Renal cortex interstitium (tissue), 11 donors: ENCODE data around the gene PRDM10. TPM values are rescaled to one million over a fixed set of nuclear protein-coding genes. Genes with fewer than 3 reads are reported as not detected.
"Not testable (repeated sequence)": the region's sequence is repeated elsewhere in the genome, so short reads cannot be mapped to it uniquely, and the experiment has no call there.

ENCODE experiments used
- DNase-seq, 11 donors: peaks; one replicate each; pipeline ENCODE4 v3.0.0-alpha.2; 2013; ENCODE audit warnings: low read depth in 9 of 11, low spot score in 4 of 11; ENCODE audit errors: extremely low read depth in 1 of 11
- polyA plus RNA-seq, 3 donors: library from polyadenylated mRNA; unstranded; fragments of 120-200 nt; gene quantifications; one replicate each; pipeline ENCODE4 v1.2.1, GENCODE V29; 2013; ENCODE audit not compliant: insufficient read length in 3 of 3

Gene PRDM10
- polyA plus RNA-seq, 3 donors = 9.1 to 10.0 (median 9.8) TPM

DNA sequence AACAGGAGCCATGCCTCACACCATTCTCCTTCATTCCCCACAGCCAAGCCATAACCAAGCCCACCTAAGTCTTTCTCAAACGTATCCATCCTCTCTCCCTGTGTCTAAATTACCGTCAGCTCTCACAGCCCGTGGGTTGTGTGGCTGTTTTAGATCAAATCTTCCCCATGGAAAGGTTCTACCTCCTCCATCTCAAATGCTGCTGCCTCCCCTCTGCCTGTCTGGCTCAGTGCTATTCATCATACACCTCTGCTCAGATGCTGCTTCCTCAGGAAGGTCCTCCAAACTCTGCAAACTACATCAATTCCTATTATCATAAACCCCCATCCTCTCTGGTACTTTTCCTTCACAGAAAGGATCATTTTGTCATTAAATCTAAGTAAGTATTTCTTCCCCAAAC lies 122.3 kb downstream of the PRDM10 start:
- no peak for DNase-seq

GRCh38 chr11:129871914-129872313 lies 130.7 kb downstream of the PRDM10 start:
- DNase-seq = no peak

- not testable (repeated sequence) for DNase-seq
These were observed 134.0 kb downstream of the PRDM10 start for GRCh38 chr11:129868626-129869025.

GRCh38 chr11:129866311-129866710 lies 136.3 kb downstream of the PRDM10 start:
- DNase-seq = no peak

DNA sequence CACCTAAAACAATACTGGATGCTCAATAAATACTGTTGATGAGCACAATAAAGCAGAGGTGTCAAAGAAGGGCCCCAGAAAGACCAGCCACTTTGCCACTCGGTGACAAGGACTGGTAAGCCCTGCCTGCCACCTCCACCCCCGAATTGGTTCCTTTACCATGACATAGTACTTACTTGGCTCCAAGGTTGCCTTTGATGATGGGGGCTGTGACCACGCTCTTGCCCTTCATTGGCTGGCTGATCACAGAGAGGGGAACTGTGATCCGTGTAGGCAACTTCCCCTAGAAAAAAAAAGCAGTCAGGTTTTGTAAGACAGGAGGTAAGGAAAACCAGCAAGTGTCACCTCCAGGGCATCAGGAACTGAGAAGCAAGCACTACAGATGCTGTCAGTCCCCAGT lies 136.9 kb downstream of the PRDM10 start:
- no peak for DNase-seq

- DNase-seq = no peak
These were observed 137.8 kb downstream of the PRDM10 start for GRCh38 chr11:129864811-129865210.

DNA sequence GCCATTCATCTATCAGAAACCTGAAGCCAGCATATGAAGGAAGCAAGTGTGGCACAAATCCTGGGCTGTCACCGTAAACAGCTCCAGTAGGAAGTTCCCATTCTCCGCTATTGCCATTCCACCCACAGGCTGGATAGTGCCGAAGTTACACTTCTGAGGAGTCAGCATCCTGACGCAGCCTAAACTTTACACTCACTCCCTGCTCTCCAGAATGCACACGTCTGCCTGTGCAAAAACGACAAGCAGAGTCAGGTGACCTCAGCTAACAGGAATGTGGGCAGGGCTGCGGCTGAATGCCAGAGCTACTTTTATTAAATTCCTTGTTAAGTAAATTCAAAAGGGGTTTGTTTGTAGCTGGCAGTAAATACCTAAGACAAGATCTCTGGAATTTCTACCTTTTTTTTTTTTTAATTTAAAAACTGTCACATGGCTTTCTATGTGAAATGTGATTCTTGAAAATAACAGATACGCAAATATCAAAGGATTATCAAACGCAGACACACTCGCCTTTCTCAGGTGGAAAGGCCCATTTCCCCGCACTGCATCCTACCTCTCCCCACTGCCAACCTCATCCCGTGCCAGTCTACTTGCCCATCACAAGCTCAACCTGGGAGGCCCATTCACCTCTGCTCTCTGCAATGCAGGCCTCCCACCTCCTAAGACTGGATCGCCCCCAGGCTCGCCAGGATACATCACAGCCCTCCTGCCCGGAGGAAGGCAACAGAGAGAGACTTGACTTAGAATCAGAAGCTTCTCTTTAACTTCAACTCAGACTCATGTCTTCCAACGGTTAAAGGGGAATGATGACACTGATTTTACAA lies 140.7 kb downstream of the PRDM10 start:
- peak in 10 of 11 donors; percentile 42 to 92 (median 72) for DNase-seq

- no peak for DNase-seq
These were observed 146.6 kb downstream of the PRDM10 start for GRCh38 chr11:129856036-129856435.

DNA sequence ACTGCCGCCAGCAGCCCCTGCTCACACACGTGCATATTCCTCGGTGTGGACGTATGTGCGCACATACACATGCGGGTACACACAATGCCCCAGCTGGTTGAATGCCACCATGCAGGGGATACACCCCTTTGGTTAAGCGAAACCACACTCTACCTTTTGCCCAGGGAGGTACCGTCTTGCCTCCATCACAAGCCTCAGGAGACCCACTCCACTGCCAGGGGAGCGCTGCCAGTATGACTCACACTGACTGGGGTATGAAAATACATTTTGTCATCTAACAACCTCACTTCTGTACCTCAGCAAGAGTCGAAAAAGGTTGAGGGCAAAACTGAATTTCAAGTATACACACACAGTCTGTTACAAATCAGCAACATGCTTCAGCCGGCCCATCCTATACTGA lies 147.5 kb downstream of the PRDM10 start:
- DNase-seq = no peak

DNA sequence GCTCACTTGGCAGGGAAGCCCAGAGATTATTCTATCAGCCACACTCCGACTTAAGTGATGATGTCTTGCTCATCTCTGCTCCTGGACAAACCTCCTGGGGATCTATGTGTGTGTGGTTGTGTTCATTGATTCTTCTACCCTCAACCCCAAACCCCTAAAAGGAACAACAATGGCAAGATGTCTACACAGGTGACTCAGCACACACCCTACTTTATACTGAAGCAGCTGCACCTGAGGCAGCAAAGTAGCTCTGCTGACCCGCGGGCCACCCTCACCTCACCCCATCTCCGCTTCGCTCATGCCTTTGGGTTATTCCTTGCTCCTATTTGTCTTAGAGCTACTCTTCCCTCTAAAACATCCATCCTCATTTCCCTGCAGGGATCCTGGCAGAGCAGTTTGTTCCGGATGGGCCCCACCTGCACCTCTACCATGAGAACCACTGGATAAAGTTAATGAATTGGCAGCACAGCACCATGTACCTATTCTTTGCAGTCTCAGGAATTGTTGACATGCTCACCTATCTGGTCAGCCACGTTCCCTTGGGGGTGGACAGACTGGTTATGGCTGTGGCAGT lies 148.3 kb downstream of the PRDM10 start:
- DNase-seq = no peak

DNA sequence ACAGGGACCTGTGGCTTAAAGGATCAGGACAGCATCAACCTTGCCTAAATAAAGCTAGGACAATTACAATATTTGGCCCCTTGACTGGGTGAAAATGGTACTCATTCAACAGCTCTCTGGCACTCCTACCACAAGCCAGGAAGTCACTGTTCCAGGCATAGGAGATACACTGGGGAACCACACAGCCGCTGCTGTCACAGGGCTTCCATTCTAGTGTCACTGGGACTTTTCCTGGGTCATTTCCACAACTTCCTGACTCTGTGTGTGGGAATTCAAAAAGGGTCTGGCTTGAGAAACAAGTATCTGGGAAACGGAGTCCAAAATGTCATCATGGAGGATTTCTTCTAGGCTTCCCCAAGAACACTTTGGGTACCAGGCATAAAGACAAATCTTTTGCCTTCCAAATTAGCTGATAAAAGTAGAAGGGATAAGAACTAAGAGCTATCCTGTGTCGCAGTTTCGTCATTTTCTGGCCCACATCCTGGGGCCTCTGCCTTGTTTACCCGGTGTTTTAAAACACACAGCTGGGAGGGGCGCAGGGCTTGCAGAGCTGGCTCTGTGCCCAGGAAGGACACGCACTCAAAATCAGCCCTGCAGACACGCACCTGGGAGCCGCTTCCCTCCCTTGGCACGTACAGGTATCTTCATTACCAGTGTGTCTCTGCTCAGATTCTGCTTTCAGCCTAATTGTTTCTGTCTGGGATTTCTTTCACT lies 149.0 kb downstream of the PRDM10 start:
- peak in 1 of 11 donors; percentile 43 for DNase-seq

- DNase-seq = no peak
These were observed 150.4 kb downstream of the PRDM10 start for GRCh38 chr11:129852125-129852740.

Other genes starting within 250 kb of the PRDM10 start
- 10 to 100 TPM; 15.3 to 19.8 (median 16.1) TPM for gene TMEM45B, start 187.0 kb downstream of the PRDM10 start, polyA plus RNA-seq
- gene NFRKB, start 107.3 kb downstream of the PRDM10 start, polyA plus RNA-seq = 10 to 100 TPM; 40.9 to 54.8 (median 47.5) TPM
- gene APLP2, start 67.1 kb upstream of the PRDM10 start, polyA plus RNA-seq = 100 to 1,000 TPM; 443 to 484 (median 448) TPM
- gene ST14, start 156.9 kb upstream of the PRDM10 start, polyA plus RNA-seq = 10 to 100 TPM; 22.9 to 43.1 (median 29.6) TPM